Measurements from ENCODE around the gene PCDHGB3. TPM values are rescaled to one million over a fixed set of nuclear protein-coding genes. Genes with fewer than 3 reads are reported as not detected.

Gene PCDHGB3
- total RNA-seq (1 to 10 TPM in 4 of 5 donors, under 1 TPM in 1; 0.87 to 8.8 (median 3.8) TPM), polyA plus RNA-seq (under 1 TPM in 2 of 3 donors, not detected in 1; 0.06 to 0.08 TPM)
- long read RNA-seq, donor 1 = 0 reads
- long read RNA-seq, donor 2, partial matches to known transcripts = 0 of 2 reads
- long read RNA-seq, donor 2, other reads (novel, unspliced or antisense) = 0 of 2 reads
- long read RNA-seq, donor 3 = 0 reads
- long read RNA-seq, donor 4 = 0 reads
- long read RNA-seq, donor 5, partial matches to known transcripts = 0 of 2 reads
- long read RNA-seq, donor 5, other reads (novel, unspliced or antisense) = 0 of 2 reads
- long read RNA-seq, donor 6, full-length matches to known transcripts = 2 of 2 reads
- long read RNA-seq, donor 6, partial matches to known transcripts = 0 of 2 reads
- long read RNA-seq, donor 6, other reads (novel, unspliced or antisense) = 0 of 2 reads
- long read RNA-seq, donor 7, partial matches to known transcripts = 0 of 1 reads
- long read RNA-seq, donor 7, other reads (novel, unspliced or antisense) = 0 of 1 reads
- long read RNA-seq, donor 8, partial matches to known transcripts = 0 of 1 reads
- long read RNA-seq, donor 8, other reads (novel, unspliced or antisense) = 0 of 1 reads
- long read RNA-seq, donor 9 = 0 reads
- long read RNA-seq, donor 10 = 0 reads

DNA sequence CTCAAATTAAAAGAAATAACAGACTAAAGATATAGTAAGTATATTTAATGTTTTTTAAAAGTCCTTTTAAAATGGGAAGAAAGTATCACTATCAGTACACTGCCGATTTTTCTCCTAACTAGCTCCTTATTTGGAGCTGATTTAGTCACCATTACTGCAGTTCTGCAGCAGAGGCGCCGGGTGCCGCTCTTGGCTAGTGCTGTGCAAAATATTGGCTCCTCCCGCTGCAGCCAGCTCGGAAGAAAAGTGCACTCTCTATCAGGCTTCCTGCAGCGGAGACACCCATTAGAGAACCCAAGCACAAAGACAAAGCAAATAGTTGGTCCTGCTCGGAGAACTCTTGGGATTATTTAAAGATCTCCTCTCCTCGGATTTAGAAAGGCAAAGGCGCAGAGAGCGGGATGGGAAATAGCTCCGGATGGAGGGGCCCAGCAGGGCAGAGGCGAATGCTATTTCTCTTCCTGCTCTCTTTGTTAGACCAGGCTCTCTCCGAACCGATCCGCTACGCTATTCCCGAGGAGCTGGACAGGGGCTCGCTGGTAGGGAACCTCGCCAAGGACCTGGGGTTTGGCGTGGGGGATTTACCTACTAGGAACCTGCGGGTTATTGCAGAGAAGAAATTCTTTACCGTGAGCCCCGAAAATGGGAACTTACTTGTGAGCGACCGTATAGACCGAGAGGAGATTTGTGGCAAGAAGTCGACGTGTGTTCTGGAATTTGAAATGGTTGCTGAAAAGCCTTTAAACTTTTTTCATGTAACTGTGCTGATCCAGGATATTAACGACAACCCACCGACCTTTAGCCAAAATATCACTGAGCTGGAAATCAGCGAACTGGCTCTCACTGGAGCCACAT is at the start of gene PCDHGB3:
Gene PCDHGB3, plus strand, starts transcription at position 249 of the 855 bp plus-strand sequence. Its CDS starts 153 bp downstream, at position 402.
- Histone ChIP-seq H3K4me1 (no peaks in the 10 kb centered on the region), H3K4me3 (peak within 1 kb of the TSS in 3 of 4 donors; percentile 20 to 30 (median 26)), H3K27me3 (peaks cover 0 to 72% (median 38%) of the 10 kb centered on the region in 3 donors), H3K36me3 (peaks cover 0 to 11% (median 0%) of the 10 kb centered on the region in 4 donors), H3K27ac (no peak within 1 kb of the TSS), H3K9me3 (peaks cover 61 to 100% (median 86%) of the 10 kb centered on the region in 4 donors)
- TF ChIP-seq POLR2AphosphoS5 (IDR thresholded peaks at IDR 0.05) (no peak), POLR2A (IDR thresholded peaks at IDR 0.05) (no peak), EP300 (IDR thresholded peaks at IDR 0.05) (no peak)
- TF ChIP-seq, protein P1, sequence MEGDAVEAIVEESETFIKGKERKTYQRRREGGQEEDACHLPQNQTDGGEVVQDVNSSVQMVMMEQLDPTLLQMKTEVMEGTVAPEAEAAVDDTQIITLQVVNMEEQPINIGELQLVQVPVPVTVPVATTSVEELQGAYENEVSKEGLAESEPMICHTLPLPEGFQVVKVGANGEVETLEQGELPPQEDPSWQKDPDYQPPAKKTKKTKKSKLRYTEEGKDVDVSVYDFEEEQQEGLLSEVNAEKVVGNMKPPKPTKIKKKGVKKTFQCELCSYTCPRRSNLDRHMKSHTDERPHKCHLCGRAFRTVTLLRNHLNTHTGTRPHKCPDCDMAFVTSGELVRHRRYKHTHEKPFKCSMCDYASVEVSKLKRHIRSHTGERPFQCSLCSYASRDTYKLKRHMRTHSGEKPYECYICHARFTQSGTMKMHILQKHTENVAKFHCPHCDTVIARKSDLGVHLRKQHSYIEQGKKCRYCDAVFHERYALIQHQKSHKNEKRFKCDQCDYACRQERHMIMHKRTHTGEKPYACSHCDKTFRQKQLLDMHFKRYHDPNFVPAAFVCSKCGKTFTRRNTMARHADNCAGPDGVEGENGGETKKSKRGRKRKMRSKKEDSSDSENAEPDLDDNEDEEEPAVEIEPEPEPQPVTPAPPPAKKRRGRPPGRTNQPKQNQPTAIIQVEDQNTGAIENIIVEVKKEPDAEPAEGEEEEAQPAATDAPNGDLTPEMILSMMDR (IDR thresholded peaks at IDR 0.05) = no peak
- peak in 1 of 2 donors; percentile 52 for DNase-seq
- intact Hi-C loops (cut with DNase I; ENCODE audit: low total_unique reads) = no loop called here
- 17 to 21% (median 18%) methylated on average over 30 to 32 of the region's 32 CpGs for WGBS, 5 donors

- Histone ChIP-seq H3K27ac (no peak overlapping the region), H3K4me3 (no peak overlapping the region), H3K27me3 (peaks cover 0 to 8% (median 0%) of the 10 kb centered on the region in 3 donors), H3K36me3 (peaks cover 12 to 27% (median 26%) of the 10 kb centered on the region in 4 donors), H3K9me3 (peaks cover 40 to 91% (median 69%) of the 10 kb centered on the region in 4 donors), H3K4me1 (peaks cover 0 to 12% (median 8%) of the 10 kb centered on the region in 4 donors)
- intact Hi-C loops (cut with DNase I; ENCODE audit: low total_unique reads) = loop anchor here (10.0 kb wide), 1 partner anchor 213 kb away; no protein-coding TSS in a partner anchor
- 78 to 86% (median 81%) methylated on average over 3 of the region's 3 CpGs for WGBS, 5 donors
- TF ChIP-seq, protein P1 (IDR thresholded peaks at IDR 0.05) = no peak
- TF ChIP-seq POLR2A (IDR thresholded peaks at IDR 0.05) = no peak
- no peak for TF ChIP-seq EP300 (IDR thresholded peaks at IDR 0.05)
- TF ChIP-seq POLR2AphosphoS5 (IDR thresholded peaks at IDR 0.05) = no peak
- DNase-seq = no peak
Measured at GRCh38 chr5:141322261-141322660, 47.8 kb upstream of the PCDHGB3 start.

DNA sequence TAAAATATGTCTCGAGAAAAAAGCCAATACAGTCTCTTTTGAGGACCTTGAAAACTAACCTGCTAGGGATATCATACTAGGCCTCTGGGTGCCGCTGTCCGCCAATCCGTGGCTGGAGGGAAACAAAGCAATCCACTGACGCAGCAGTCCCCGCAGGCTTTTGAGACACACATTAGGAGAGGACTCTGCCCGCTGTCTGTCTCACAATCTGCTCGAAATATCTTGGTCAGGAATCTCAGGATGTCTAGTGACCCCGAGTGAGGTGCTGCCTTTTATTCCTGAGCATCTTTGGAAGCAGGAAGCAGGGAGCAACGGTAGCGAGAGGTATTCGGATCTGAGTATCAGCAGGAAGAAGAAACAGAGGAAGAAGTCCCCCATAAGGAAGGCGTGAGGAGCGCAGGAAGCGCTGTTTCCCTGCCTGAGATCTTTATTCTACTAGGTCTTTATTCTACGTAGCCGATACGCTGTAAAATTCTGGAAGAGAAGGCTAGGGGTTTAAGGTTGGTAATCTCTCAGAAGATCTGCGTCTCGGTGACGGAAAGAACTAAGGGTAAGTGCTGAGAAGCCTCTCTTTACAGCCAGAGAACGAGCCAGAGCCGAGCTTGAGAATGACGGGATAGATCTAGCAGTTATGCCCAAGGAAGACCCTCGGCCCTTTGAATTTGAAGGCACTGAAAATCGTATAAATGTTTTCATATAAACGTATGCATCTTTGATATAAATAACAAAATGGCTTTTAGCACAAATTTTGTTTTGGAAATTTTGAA is 43.8 kb upstream of the PCDHGB3 start:
- DNase-seq = peak; percentile 32 to 69
- WGBS, 5 donors = 10 to 15% (median 13%) methylated on average over 27 of the region's 27 CpGs
- Histone ChIP-seq H3K36me3 (peaks cover 0 to 5% (median 0%) of the 10 kb centered on the region in 4 donors), H3K9me3 (peaks cover 10 to 97% (median 74%) of the 10 kb centered on the region in 4 donors), H3K4me1 (peaks cover 0 to 3% (median 1%) of the 10 kb centered on the region in 4 donors), H3K27ac (peak overlapping the region in 2 of 5 donors; percentile 45 to 66), H3K27me3 (peaks cover 0 to 35% (median 13%) of the 10 kb centered on the region in 3 donors), H3K4me3 (peak overlapping the region; percentile 14 to 31 (median 24))
- intact Hi-C loops (cut with DNase I; ENCODE audit: low total_unique reads) = loop anchor here (10.0 kb wide), 1 partner anchor 209 kb away; no protein-coding TSS in a partner anchor
- TF ChIP-seq, protein P1 (IDR thresholded peaks at IDR 0.05) = peak in 2 of 7 experiments; percentile 11 to 17
- TF ChIP-seq EP300 (IDR thresholded peaks at IDR 0.05) = no peak
- TF ChIP-seq POLR2AphosphoS5 (IDR thresholded peaks at IDR 0.05) = no peak
- no peak for TF ChIP-seq POLR2A (IDR thresholded peaks at IDR 0.05)
